ENCODE data around the gene MSX2. TPM values are rescaled to one million over a fixed set of nuclear protein-coding genes. Genes with fewer than 3 reads are reported as not detected.

The MSX2 gene
- polyA plus RNA-seq, 1 of the 3 experiments (the other 2 are of a cell fraction), result 5.8 TPM

DNA sequence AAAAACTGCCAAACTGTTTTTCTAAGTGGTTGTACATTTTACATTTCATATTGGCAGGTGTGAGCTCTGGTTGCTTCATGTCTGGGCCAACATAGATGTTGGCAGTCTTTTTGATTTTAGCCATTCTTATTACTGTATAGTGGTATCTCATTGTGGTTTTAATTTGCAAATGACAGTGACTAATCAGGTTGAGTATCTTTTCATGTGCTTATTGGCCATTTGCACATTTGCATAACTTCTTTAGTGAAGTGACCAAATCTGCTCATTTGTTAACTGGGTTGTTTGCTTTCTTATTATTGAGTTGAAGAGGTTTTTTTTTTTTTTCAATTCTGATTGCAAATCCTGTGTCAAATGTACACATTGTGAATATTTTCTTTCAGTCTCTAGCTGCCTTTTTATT lies 36.9 kb upstream of the MSX2 start:
- Histone ChIP-seq H3K36me3 (replicated peaks in 1 of 2; ENCODE audit: control insufficient read depth in 1 of 2, insufficient read depth in 2 of 2, low read length in 1 of 2) (no peaks in the 10 kb centered on the region), H3K9ac (no peak overlapping the region), H3F3A (replicated peaks; ENCODE audit: insufficient read depth) (no peaks in the 10 kb centered on the region), H3K27ac (ENCODE audit: low read depth in 2 of 2, low read length in 1 of 2) (no peak overlapping the region), H3K79me2 (ENCODE audit: insufficient read depth) (no peaks in the 10 kb centered on the region), H3K27me3 (ENCODE audit: insufficient read depth) (peaks cover 7% of the 10 kb centered on the region), H3K4me1 (ENCODE audit: control insufficient read depth in 1 of 2, insufficient read depth in 2 of 2, low read depth in 1 of 2, low read length in 1 of 2) (peaks cover 0 to 8% of the 10 kb centered on the region in 2 experiments; a peak in 1 of 4 replicates), H4K20me1 (ENCODE audit: insufficient read depth) (no peaks in the 10 kb centered on the region), H3K9me3 (no peaks in the 10 kb centered on the region), H2AFZ (ENCODE audit: low read depth) (no peak overlapping the region), H3K4me3 (ENCODE audit: low read depth in 2 of 2, low read length in 1 of 2) (no peak overlapping the region), H3K4me2 (no peak overlapping the region), H3K9me2 (no peaks in the 10 kb centered on the region)
- DNase-seq, result no peak
- CTCF ChIA-PET, result interaction anchor here (0.7 to 1.0 kb wide), 5 partner anchors 14 to 268 kb away, joined by 3 read pairs; no protein-coding TSS in a partner anchor
- POLR2A ChIA-PET, result no interaction called here
- no peak for TF ChIP-seq RCOR1 (IDR thresholded peaks at IDR 0.05; ENCODE audit: low read length)
- no peak for TF ChIP-seq EZH2phosphoT487 (IDR thresholded peaks at IDR 0.05; ENCODE audit: borderline replicate concordance, low read depth)
- TF ChIP-seq SMC3 (IDR thresholded peaks at IDR 0.05; ENCODE audit: low read depth, low read length), result no peak

DNA sequence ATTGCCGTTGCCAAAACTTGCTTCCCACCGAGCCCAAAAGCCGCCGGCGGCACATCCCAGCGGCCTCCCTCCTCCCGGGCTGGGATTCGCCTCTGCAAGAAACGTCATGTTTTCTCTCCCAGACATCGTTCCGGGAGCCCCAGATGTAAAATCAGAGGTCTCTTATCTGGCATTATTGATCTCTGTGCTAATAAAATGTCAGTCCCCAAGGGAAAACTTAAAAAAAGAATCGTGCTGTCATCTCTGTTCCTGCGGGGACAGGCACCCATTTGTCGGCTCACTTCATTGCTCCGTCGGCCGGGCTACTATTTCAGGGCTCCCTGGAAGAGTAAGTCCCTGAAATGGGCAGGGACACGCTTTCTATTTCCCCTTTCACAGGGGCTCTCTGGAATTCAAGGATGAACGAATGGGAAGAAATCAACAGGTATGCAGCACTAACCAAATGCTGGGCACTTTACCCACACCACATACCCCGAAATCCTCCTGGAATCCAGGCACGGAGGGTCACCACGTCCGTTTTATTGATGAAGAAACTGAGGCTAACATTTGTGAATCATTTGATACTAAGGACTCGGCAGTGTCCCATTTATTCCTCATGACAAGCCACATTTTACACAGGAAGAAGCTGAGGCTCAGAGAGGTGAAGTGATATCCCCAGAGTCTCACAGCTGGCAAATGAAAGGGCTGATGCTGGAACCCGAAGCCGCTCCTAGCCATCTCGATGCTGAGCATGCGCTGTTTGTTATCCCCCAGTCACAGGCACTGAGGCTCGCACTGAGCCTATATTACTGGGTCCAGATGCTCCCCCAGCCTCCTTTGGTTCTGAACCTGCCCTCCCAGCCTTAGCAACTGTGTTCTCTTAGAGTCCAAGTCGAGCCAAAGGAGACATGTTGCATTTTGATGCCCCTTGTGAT lies 35.7 kb upstream of the MSX2 start:
- H3K9ac ChIP-seq, result no peak overlapping the region
- DNase-seq, result peak; percentile 71
- WGBS (ENCODE audit: low lambda C conversion rate), result 36% methylated on average over 26 of the region's 30 CpGs
- H3K27ac ChIP-seq (ENCODE audit: low read depth in 2 of 2, low read length in 1 of 2), result no peak overlapping the region
- no peaks in the 10 kb centered on the region for H4K20me1 ChIP-seq (ENCODE audit: insufficient read depth)
- H3K79me2 ChIP-seq (ENCODE audit: insufficient read depth), result no peaks in the 10 kb centered on the region
- H3K9me2 ChIP-seq, result no peaks in the 10 kb centered on the region
- no peak overlapping the region for H2AFZ ChIP-seq (ENCODE audit: low read depth)
- H3K9me3 ChIP-seq, result no peaks in the 10 kb centered on the region
- CTCF ChIA-PET, result interaction anchor here (0.6 to 1.6 kb wide), 2 partner anchors 11 to 269 kb away, joined by 3 to 5 read pairs; no protein-coding TSS in a partner anchor
- no peaks in the 10 kb centered on the region for H3K36me3 ChIP-seq (replicated peaks in 1 of 2; ENCODE audit: control insufficient read depth in 1 of 2, insufficient read depth in 2 of 2, low read length in 1 of 2)
- H3K4me2 ChIP-seq, result no peak overlapping the region
- no peak for TF ChIP-seq NRF1 (IDR thresholded peaks at IDR 0.05; ENCODE audit: low read depth, low read length)
- TF ChIP-seq GATA2 (CRISPR knock-in tag; IDR thresholded peaks at IDR 0.05), result peak; percentile 41; the same call in 1 of the 2 replicates
- TF ChIP-seq SMC3 (IDR thresholded peaks at IDR 0.05; ENCODE audit: low read depth, low read length), result no peak
- TF ChIP-seq FOXJ3 (CRISPR knock-in tag; IDR thresholded peaks at IDR 0.05), result no peak
- peaks cover 0 to 8% of the 10 kb centered on the region in 2 experiments; a peak in 1 of 4 replicates for H3K4me1 ChIP-seq (ENCODE audit: control insufficient read depth in 1 of 2, insufficient read depth in 2 of 2, low read depth in 1 of 2, low read length in 1 of 2)
- peak overlapping the region in 1 of 2 experiments; percentile 10; a peak in 1 of 4 replicates for H3K4me3 ChIP-seq (ENCODE audit: low read depth in 2 of 2, low read length in 1 of 2)
- H3K27me3 ChIP-seq (ENCODE audit: insufficient read depth), result peaks cover 7% of the 10 kb centered on the region
- no peaks in the 10 kb centered on the region for H3F3A ChIP-seq (replicated peaks; ENCODE audit: insufficient read depth)
- POLR2A ChIA-PET, result no interaction called here

DNA sequence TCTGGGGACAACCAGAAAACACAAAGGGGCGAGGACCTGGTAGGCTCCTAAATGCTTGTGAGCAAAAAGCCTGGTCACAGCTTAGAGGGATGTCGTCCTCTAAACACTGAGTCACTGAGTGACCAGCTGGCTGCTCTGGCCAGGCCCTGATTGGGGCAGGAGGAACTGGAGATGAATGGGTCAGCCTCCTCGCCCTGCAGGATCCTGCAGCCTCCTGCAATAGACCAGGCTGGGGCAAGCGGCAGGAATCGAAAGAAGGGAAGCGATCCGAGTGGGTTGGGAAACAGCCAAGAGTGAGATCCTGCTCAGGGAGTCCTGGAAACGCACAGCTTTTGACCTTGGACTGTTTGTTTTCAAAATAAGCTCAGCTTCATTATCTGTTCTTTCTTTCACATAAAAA lies 34.1 kb upstream of the MSX2 start:
- POLR2A ChIA-PET, result no interaction called here
- no peaks in the 10 kb centered on the region for H3K9me3 ChIP-seq

More for the DNA sequence above, 34.1 kb upstream of the MSX2 start:
- Histone ChIP-seq H3K79me2 (ENCODE audit: insufficient read depth) (no peaks in the 10 kb centered on the region), H4K20me1 (ENCODE audit: insufficient read depth) (no peaks in the 10 kb centered on the region), H3K4me3 (ENCODE audit: low read depth in 2 of 2, low read length in 1 of 2) (no peak overlapping the region), H3K9me2 (no peaks in the 10 kb centered on the region), H2AFZ (ENCODE audit: low read depth) (no peak overlapping the region), H3K4me2 (no peak overlapping the region), H3K27ac (ENCODE audit: low read depth in 2 of 2, low read length in 1 of 2) (no peak overlapping the region), H3K9ac (no peak overlapping the region), H3K36me3 (replicated peaks in 1 of 2; ENCODE audit: control insufficient read depth in 1 of 2, insufficient read depth in 2 of 2, low read length in 1 of 2) (no peaks in the 10 kb centered on the region), H3K4me1 (ENCODE audit: control insufficient read depth in 1 of 2, insufficient read depth in 2 of 2, low read depth in 1 of 2, low read length in 1 of 2) (peaks cover 0 to 8% of the 10 kb centered on the region in 2 experiments; a peak in 1 of 4 replicates), H3F3A (replicated peaks; ENCODE audit: insufficient read depth) (no peaks in the 10 kb centered on the region), H3K27me3 (ENCODE audit: insufficient read depth) (peaks cover 7% of the 10 kb centered on the region)
- 53% methylated on average over 7 of the region's 8 CpGs for WGBS (ENCODE audit: low lambda C conversion rate)
- TF ChIP-seq MXI1 (IDR thresholded peaks at IDR 0.05; ENCODE audit: low read depth, low read length) (no peak), RCOR1 (IDR thresholded peaks at IDR 0.05; ENCODE audit: low read length) (no peak), TEAD4 (IDR thresholded peaks at IDR 0.05; ENCODE audit: borderline replicate concordance, insufficient read depth) (no peak), TAF1 (IDR thresholded peaks at IDR 0.05; ENCODE audit: borderline replicate concordance, low read depth, low read length) (no peak), ELF1 (IDR thresholded peaks at IDR 0.05) (no peak), EZH2phosphoT487 (IDR thresholded peaks at IDR 0.05; ENCODE audit: borderline replicate concordance, low read depth) (no peak), NFIC (IDR thresholded peaks at IDR 0.05; ENCODE audit: borderline replicate concordance) (no peak), FOXM1 (IDR thresholded peaks at IDR 0.05; ENCODE audit: low read depth) (no peak)
- TF ChIP-seq, protein P1, sequence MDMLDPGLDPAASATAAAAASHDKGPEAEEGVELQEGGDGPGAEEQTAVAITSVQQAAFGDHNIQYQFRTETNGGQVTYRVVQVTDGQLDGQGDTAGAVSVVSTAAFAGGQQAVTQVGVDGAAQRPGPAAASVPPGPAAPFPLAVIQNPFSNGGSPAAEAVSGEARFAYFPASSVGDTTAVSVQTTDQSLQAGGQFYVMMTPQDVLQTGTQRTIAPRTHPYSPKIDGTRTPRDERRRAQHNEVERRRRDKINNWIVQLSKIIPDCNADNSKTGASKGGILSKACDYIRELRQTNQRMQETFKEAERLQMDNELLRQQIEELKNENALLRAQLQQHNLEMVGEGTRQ (IDR thresholded peaks at IDR 0.05; ENCODE audit: borderline replicate concordance, low read depth, low read length), result no peak
- TF ChIP-seq, protein P2, sequence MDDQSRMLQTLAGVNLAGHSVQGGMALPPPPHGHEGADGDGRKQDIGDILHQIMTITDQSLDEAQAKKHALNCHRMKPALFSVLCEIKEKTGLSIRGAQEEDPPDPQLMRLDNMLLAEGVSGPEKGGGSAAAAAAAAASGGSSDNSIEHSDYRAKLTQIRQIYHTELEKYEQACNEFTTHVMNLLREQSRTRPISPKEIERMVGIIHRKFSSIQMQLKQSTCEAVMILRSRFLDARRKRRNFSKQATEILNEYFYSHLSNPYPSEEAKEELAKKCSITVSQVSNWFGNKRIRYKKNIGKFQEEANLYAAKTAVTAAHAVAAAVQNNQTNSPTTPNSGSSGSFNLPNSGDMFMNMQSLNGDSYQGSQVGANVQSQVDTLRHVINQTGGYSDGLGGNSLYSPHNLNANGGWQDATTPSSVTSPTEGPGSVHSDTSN (IDR thresholded peaks at IDR 0.05), result no peak
- CTCF ChIA-PET, result interaction anchor here (1.6 kb wide), 1 partner anchor 271 kb away, joined by 5 read pairs; no protein-coding TSS in a partner anchor
- no peak for DNase-seq

Data from SK-N-SH (cell line).